Smooth muscle cell (in vitro differentiated cells): Measurements from ENCODE around the gene H2AZ2. TPM values are rescaled to one million over a fixed set of nuclear protein-coding genes. Genes with fewer than 3 reads are reported as not detected.

Experiments used
- DNase-seq: peaks from one replicate; lab custom pipeline; 2025; ENCODE audit not compliant: unreplicated experiment; lab: John Stamatoyannopoulos, UW
- H2AFZ ChIP-seq: fragments of 200-600 bp; sonication (generic); 2 replicates; pipeline ENCODE4 v1.6.0; 2016; ENCODE audit warnings: antibody characterized with exemption, low read depth, mild to moderate bottlenecking
- H3F3A ChIP-seq: fragments of 200-600 bp; sonication (generic); 2 replicates; pipeline ENCODE4 v1.6.0; 2017; ENCODE audit warnings: antibody characterized with exemption, low read depth
- H3K27ac ChIP-seq: fragments of 200-600 bp; sonication (generic); 2 replicates; pipeline ENCODE4 v1.5.1; 2016; ENCODE audit warnings: low read depth, mild to moderate bottlenecking
- H3K27me3 ChIP-seq: fragments of 200-600 bp; sonication (generic); 2 replicates; pipeline ENCODE4 v1.6.1; 2016; ENCODE audit warnings: low read depth, mild to moderate bottlenecking
- H3K36me3 ChIP-seq: fragments of 200-600 bp; sonication (generic); 2 replicates; pipeline ENCODE4 v1.5.1; 2016; ENCODE audit warnings: low read depth
- H3K4me1 ChIP-seq: fragments of 200-600 bp; sonication (generic); 2 replicates; pipeline ENCODE4 v1.5.1; 2016; ENCODE audit warnings: low read depth
- H3K4me2 ChIP-seq: fragments of 200-600 bp; sonication (generic); 2 replicates; pipeline ENCODE4 v1.6.0; 2016; ENCODE audit warnings: mild to moderate bottlenecking
- H3K4me3 ChIP-seq: fragments of 200-600 bp; sonication (generic); 2 replicates; pipeline ENCODE4 v1.5.1; 2016; ENCODE audit warnings: mild to moderate bottlenecking
- H3K79me2 ChIP-seq: fragments of 200-600 bp; sonication (generic); 2 replicates; pipeline ENCODE4 v1.6.0; 2016; ENCODE audit warnings: low read depth, mild to moderate bottlenecking
- H3K9ac ChIP-seq: fragments of 200-600 bp; sonication (generic); 2 replicates; pipeline ENCODE4 v1.6.0; 2016; ENCODE audit warnings: low read depth
- H3K9me3 ChIP-seq: fragments of 200-600 bp; sonication (generic); replicated peaks from 2 replicates; pipeline ENCODE4 v1.5.1; 2016; ENCODE audit warnings: low read depth
- H4K20me1 ChIP-seq: fragments of 200-600 bp; sonication (generic); 2 replicates; pipeline ENCODE4 v1.6.0; 2016; ENCODE audit warnings: low read depth
- WGBS: methylation state at CpG from one replicate; pipeline ENCODE4 v1.1.7; 2016; ENCODE audit warnings: low lambda C conversion rate; 5-methylcytosine and 5-hydroxymethylcytosine counted together
- polyA plus RNA-seq: library from polyadenylated mRNA; unstranded; fragments of >200 nt; fragmentation: Nextera tagmentation; extraction: Ambion mirVana; gene quantifications from 2 replicates; pipeline ENCODE4 v1.2.1, GENCODE V29; 2016
- total RNA-seq: library from RNA; depleted of rRNA; stranded (reverse); fragments of >200 nt; gene quantifications from 2 replicates; pipeline ENCODE4 v1.2.3, GENCODE V29; 2014
- TF ChIP-seq, protein P1 (sequence below): fragments of 200-600 bp; sonication (generic); IDR thresholded peaks from 2 replicates; pipeline ENCODE4 v1.5.1; 2017; ENCODE audit warnings: borderline replicate concordance, mild to moderate bottlenecking, antibody characterized with exemption; ENCODE audit not compliant: insufficient read depth, poor library complexity, severe bottlenecking

Gene H2AZ2
- total RNA-seq (135 and 143 TPM in 2 replicates), polyA plus RNA-seq (117 and 122 TPM in 2 replicates)

DNA sequence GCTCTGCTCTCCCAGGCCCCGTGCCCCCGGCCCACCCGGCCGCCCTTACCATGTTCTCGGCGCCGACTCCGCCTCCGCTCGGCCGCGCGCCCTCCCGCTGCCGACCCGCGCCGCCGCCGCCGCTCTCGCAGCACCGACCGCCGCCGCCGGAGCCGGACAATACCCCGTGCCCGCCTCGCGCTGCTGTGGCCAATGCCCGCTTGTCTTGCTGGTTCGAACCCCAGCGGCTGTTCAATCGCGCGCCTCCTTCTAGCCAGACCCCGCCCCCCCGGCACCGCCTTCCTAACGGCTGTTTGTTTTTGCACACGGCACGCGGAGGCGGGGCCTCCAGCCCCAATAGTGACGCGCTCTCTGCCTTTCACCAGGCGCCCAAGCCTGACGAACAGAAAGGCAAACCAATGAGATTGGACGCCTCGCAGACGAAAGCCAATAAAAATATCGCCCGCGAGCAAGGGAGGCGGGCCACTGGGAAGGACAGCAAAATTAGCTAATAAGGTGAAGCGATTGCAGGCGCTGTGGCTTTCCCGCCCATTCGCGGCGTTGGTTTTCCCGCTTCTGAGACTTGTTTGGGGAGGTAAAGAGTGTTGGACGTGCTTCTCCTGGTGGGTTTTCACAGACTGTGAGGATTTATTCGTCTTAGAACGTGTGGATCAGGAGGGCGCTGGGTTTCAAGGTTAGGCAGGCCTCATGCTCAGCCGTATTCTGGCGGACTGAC, at the start of gene H2AZ2:
Gene H2AZ2 (minus strand): TSS at position 168 of the 715 bp plus-strand sequence. CDS start 116 bp downstream, at position 52.
- H3K27ac ChIP-seq = peak within 1 kb of the TSS; percentile 90
- H3F3A ChIP-seq = peaks cover 11% of the 10 kb centered on the region
- H3K4me2 ChIP-seq = peak within 1 kb of the TSS; percentile 97
- DNase-seq = peak; percentile 98
- no peaks in the 10 kb centered on the region for H3K9me3 ChIP-seq
- TF ChIP-seq, protein P1, sequence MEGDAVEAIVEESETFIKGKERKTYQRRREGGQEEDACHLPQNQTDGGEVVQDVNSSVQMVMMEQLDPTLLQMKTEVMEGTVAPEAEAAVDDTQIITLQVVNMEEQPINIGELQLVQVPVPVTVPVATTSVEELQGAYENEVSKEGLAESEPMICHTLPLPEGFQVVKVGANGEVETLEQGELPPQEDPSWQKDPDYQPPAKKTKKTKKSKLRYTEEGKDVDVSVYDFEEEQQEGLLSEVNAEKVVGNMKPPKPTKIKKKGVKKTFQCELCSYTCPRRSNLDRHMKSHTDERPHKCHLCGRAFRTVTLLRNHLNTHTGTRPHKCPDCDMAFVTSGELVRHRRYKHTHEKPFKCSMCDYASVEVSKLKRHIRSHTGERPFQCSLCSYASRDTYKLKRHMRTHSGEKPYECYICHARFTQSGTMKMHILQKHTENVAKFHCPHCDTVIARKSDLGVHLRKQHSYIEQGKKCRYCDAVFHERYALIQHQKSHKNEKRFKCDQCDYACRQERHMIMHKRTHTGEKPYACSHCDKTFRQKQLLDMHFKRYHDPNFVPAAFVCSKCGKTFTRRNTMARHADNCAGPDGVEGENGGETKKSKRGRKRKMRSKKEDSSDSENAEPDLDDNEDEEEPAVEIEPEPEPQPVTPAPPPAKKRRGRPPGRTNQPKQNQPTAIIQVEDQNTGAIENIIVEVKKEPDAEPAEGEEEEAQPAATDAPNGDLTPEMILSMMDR = no peak
- H4K20me1 ChIP-seq = peaks cover 41% of the 10 kb centered on the region
- WGBS = under 1% methylated on average over 47 of the region's 70 CpGs
- H3K79me2 ChIP-seq = peaks cover 41% of the 10 kb centered on the region
- peak within 1 kb of the TSS; percentile 74 for H3K4me3 ChIP-seq
- H3K36me3 ChIP-seq = no peaks in the 10 kb centered on the region
- H3K27me3 ChIP-seq = no peaks in the 10 kb centered on the region
- H3K4me1 ChIP-seq = peaks cover 17% of the 10 kb centered on the region
- H3K9ac ChIP-seq = peak within 1 kb of the TSS; percentile 86
- peak within 1 kb of the TSS; percentile 87 for H2AFZ ChIP-seq

GRCh38 chr7:44897309-44897708, 49.4 kb upstream of the H2AZ2 start:
- no peaks in the 10 kb centered on the region for H3K9me3 ChIP-seq
- DNase-seq = no peak
- H3K27ac ChIP-seq = no peak overlapping the region
- no peaks in the 10 kb centered on the region for H3K27me3 ChIP-seq
- H3K79me2 ChIP-seq = no peaks in the 10 kb centered on the region
- H4K20me1 ChIP-seq = no peaks in the 10 kb centered on the region
- 95% methylated on average over 1 of the region's 1 CpG for WGBS
- H3K4me2 ChIP-seq = no peak overlapping the region
- no peak overlapping the region for H3K9ac ChIP-seq
- no peak overlapping the region for H3K4me3 ChIP-seq
- H3K36me3 ChIP-seq = no peaks in the 10 kb centered on the region
- no peaks in the 10 kb centered on the region for H3F3A ChIP-seq
- TF ChIP-seq, protein P1 = no peak
- H3K4me1 ChIP-seq = no peaks in the 10 kb centered on the region
- no peak overlapping the region for H2AFZ ChIP-seq

DNA sequence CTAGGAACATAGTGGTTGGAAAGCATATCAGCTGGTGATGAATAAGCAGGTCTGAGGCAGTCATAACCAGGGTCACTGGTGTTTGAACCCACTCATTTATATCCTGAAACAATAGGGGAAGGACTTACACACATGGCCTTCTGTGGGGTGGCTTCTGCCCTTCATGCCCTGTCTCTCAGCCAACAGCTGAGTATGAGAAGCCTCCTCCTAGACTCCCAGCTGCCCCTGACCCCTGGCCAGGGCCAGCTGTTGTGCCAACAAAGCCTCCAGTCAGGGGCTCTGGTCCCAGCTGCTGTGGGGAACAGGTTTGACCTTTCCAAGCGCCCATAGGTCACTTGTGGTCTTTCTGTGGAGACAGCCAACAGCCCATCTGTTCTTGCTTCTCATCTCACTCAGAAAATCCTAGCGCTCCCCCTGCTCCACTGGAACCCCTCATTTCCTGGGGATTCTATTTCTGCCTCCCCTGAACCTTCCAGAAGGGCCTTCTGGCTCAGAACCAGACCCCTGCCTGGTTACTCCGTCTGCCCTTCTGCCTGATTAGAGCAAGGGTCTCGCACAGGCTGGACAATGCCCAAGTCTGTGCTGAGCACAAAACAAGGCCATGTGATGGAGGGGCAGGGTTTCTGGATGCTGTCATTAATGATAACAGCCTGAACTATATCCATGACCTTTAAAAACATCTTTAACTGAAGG, 47.1 kb upstream of the H2AZ2 start:
- H3K27me3 ChIP-seq = no peaks in the 10 kb centered on the region
- 80% methylated on average over 4 of the region's 4 CpGs for WGBS

More for the DNA sequence above, 47.1 kb upstream of the H2AZ2 start:
- Histone ChIP-seq H2AFZ (no peak overlapping the region), H3K36me3 (no peaks in the 10 kb centered on the region), H3K4me3 (no peak overlapping the region), H3K9me3 (no peaks in the 10 kb centered on the region), H3K4me1 (no peaks in the 10 kb centered on the region), H3K4me2 (no peak overlapping the region), H3K79me2 (no peaks in the 10 kb centered on the region), H3K9ac (no peak overlapping the region), H3K27ac (no peak overlapping the region), H3F3A (no peaks in the 10 kb centered on the region), H4K20me1 (no peaks in the 10 kb centered on the region)
- DNase-seq = no peak
- TF ChIP-seq, protein P1 = no peak
